ENCODE measurements around the gene KRTAP5-6.

Gene KRTAP5-6, protein sequence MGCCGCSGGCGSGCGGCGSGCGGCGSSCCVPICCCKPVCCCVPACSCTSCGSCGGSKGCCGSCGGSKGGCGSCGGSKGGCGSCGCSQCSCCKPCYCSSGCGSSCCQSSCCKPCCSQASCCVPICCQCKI

DNA sequence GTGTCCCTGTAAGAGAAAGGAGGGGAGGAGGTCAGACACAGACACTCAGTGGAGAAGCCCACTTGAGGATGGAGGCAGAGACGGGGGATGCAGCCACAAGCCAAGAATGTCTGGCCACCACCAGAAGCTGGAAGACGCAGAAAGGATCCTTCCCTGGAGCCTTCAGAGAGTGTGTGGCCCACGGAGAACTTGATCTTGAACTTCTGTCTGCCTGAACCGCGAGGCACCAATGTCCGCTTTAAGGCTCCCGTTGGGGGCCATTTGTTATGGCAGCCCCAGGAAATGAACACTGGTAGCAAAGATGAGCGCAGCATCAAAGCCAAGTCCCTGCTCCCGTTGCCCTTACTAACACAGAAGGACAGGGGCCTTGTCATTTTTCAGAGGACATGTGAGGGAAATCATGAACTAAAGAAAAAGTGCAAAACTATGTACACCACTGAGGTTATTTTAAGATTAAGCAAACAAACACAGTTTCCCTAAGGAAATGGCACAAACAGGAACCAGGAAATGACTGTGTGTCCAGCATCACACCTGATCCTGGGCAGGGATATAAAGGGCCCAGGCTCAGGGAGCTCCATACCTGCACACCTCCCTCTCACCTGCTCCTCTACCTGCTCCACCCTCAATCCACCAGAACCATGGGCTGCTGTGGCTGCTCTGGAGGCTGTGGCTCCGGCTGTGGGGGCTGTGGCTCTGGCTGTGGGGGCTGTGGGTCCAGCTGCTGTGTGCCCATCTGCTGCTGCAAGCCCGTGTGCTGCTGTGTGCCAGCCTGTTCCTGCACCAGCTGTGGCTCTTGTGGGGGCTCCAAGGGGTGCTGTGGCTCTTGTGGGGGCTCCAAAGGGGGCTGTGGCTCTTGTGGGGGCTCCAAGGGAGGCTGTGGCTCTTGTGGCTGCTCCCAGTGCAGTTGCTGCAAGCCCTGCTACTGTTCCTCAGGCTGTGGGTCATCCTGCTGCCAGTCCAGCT lies at the start of gene KRTAP5-6:
Gene KRTAP5-6 (plus strand): TSS at position 588 of the 963 bp plus-strand sequence. CDS start 51 bp downstream, at position 639.
- H3K4me3 ChIP-seq (ENCODE audit: low read depth, low read length) = no peak within 1 kb of the TSS
- DNase-seq (ENCODE audit: low read depth) = no peak

DNA sequence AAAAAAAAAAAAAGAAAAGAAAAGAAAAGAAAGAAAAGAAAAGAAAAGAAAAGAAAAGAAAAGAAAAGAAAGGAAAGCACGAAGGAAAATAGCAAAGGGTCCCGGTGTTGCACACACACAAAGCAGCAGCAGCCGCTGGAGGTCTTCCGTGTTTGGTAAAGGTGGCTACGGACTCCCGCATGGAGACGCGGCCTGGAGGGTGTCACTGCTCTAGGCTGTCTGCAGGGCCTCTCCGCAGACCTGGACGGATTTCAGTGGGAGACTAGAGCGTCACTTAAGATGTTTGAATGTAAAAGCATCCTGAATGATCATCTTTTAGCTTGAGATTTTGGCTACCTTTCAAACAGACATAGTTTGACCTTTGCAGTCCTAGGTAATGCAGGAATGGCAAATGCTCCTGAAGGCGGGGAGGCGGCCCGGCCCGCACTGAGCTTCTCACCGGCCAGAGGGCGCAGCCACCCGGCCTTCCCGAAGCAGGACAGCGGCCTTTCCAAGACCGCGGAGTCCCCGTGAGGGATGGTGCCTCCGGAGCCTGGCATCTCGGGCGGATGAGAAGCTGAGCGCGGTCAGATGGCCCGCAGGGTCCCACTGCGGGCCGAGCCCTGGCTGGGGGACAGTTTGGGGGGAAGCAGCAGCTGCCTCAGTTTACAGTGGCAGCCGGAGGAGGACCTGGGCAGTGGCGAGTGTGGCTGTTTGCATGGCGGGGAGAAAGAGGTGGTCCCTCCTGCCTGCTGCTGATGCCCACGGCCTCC lies 48.9 kb upstream of the KRTAP5-6 start:
- H3K4me3 ChIP-seq (ENCODE audit: low read depth, low read length) = no peak overlapping the region
- no peak for DNase-seq (ENCODE audit: low read depth)

DNA sequence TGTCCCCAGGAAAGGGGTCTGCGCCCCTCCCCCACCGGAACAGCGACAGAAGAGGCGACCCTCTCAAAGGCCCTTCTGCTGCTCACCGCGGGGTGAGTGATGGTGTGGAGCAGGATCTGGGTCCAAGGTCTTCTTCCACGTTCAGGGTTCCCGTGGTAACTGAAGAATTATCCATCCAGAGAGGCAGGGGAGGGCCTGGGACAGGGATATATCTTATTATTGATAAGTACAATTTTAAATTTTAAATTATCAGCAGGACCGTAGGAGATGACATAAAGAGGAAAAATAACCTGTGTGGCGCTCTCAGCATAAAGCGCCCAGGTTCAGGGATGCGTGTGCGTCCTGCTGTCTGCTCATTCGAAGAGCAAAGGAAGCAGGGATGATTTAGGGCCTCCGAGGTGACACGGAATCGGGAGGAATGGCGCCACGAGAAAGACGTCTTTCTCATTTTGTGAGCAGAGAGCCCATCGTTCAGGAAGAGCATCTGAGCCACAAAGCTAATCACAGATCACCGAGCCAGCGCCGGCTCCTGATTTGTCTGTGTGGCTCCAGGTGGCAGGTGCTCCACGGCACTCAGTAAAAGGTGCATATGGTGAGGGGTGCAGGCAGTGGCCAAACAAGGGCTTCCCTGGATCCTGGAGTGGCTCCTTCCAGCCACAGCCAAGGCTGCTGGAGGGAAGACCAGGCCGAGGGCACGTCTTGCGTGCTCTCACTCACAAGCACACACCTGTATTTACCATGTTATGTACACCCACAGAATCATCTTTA lies 48.2 kb upstream of the KRTAP5-6 start:
- no peak for DNase-seq (ENCODE audit: low read depth)
- H3K4me3 ChIP-seq (ENCODE audit: low read depth, low read length) = no peak overlapping the region

DNA sequence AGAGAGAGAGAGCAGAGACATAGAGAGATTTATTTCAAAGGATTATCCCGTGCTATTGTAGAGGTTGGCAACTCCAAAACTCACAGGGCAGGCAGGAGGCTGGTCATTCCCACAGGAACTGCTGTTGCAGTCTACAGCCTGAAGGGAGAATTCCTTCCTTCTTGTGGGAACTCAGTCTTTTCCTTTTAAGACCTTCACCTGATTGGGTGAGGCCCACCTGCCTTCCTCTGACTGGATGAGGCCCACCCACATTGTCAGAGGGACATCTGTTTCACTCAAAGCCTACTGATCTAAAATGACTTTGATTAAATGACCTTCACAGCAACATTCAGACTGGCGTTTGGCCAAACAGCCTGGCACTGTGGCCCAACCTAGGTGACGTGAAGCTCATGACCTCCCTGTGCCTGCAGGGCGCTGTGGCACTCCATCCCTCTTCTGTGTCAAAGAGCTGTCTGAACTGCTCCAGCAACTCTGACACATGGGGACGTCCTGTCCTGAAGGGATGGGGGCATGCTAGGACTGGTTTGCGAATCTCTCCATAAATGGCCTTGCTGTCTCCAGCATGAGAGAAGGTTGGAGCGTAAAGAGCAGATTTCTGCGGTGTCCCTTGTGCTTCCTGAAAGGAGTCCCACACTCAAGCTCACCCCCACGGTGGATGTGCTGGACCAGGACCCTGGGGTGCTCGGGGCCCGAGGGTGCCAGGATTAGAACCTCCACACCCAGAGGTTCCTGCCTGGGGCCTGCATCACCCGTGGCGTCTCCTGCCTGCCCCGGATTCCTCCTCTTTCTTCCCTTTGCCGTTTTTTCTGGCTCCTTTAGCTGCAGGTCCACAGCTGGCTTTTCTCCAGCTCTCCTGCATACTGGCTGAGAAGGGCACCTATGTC lies 46.7 kb upstream of the KRTAP5-6 start:
- H3K4me3 ChIP-seq (ENCODE audit: low read depth, low read length) = no peak overlapping the region
- no peak for DNase-seq (ENCODE audit: low read depth)

DNA sequence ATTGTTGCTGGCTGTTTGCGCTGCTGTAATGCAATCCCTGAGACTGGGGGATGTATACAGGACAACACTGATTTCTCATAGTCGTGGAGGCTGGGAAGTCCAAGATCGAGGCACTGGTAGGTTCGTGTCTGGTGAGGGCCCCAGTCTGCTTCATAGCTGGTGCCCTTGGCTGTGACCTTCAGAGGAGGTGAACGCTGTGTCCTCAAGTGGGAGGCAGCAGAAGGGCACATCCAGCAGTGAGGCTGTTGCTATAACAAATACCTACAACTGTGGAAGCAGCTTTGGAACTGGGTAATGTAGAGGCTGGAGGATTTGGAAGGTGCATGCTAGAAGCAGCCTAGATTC lies 46.1 kb upstream of the KRTAP5-6 start:
- no peak overlapping the region for H3K4me3 ChIP-seq (ENCODE audit: low read depth, low read length)
- no peak for DNase-seq (ENCODE audit: low read depth)

DNA sequence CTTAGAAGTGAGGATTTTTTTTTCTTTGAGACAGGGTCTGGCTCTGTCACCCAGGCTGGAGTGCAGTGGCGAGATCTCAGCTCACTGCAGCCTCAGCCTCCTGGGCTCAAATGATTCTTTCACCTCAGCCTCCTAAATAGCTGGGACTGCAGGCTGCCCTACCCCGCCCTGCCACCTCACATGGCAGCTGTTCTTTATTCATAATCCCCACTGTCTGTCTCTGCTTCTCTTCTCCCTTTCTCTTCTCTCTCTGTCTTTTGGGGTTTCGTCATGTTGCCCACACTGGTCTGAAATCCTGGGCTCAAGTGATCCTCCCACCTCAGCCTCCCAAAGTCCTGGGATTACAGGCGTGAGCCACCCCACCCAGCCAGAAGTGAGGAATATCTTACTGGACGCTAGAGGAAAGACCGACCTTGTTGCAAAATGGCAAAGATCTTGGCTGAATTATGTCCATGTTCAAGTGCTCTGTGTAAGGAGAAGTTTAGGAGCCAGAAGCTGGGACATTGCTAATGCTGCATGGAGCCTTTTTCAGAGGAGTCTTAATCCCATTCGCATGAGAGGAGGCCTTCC lies 45.5 kb upstream of the KRTAP5-6 start:
- DNase-seq (ENCODE audit: low read depth) = no peak
- no peak overlapping the region for H3K4me3 ChIP-seq (ENCODE audit: low read depth, low read length)

DNA sequence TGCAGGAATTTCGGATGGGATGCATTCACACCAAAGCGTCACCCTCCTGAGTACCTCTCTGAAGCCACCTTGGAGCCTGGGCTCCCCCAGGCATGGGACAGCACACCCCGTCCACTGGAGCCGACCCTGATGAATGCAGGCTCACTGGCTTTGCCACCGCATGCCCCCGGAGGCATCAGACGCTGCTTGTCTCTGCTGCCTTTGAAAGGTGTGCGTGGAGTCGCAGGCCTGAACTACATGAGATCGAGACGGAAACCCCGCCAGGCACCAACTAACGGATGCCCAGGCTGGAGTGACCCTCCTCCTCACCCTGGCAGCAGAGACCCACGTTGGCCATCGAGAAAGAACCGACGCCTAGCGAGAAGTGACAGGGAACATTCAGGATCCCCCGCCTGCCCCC lies 45.0 kb upstream of the KRTAP5-6 start:
- DNase-seq (ENCODE audit: low read depth) = no peak

DNA sequence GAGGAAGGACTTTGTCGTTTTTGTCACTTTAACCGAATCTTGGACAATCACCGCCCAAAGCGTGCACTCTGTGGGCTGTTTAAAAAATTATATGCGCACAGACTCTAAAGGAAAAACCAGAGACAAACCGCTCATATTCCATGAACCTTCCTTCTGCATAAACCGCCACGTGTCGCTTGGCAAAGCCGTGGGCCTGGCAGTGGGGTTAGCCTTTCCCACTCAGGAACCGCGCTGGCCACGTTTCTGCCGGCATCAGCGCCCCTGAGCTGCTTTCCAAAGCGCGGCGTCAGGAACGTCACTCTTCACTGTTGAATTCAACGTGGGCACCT lies 44.6 kb upstream of the KRTAP5-6 start:
- no peak overlapping the region for H3K4me3 ChIP-seq (ENCODE audit: low read depth, low read length)
- no peak for DNase-seq (ENCODE audit: low read depth)

More for the DNA sequence above, 45.0 kb upstream of the KRTAP5-6 start:
- H3K4me3 ChIP-seq (ENCODE audit: low read depth, low read length) = no peak overlapping the region

DNA sequence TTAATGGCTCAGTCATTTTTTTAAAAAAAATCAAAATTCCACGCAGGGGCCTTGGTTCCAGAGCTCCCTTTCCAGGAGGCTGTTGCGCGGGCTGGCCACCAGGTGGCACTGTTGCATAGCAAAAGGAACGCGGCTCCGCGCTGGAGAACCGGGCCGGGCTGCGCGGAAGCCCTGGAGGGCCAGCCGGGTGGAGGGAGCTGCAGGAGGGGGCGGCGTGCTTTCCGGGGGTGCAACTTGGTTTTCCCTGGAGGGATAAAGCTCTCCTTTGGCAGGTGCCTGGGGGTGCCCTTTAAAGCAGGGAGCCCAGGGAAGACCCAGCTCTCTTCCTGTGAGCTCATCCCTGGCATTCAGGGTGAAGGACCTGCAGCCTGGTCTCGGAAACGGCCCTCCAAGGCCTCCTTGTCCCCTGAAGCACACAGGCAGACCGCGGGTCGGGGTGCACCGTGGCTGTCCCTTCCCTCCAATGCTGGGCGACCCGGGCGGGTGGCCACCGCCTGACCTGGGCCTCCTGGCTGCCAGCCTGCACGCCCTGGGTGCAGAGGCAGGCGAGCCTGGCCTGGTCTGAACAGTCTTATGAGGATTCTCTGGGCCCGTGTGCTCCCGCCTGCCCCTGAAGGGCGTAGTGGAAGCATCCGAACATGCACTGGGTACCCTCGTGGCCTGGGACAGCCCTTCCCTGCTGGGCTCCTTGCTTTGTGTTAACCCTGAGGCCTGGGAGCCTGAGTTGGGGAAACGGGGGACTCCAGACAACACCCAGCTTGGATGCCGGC lies 44.0 kb upstream of the KRTAP5-6 start:
- no peak overlapping the region for H3K4me3 ChIP-seq (ENCODE audit: low read depth, low read length)

DNA sequence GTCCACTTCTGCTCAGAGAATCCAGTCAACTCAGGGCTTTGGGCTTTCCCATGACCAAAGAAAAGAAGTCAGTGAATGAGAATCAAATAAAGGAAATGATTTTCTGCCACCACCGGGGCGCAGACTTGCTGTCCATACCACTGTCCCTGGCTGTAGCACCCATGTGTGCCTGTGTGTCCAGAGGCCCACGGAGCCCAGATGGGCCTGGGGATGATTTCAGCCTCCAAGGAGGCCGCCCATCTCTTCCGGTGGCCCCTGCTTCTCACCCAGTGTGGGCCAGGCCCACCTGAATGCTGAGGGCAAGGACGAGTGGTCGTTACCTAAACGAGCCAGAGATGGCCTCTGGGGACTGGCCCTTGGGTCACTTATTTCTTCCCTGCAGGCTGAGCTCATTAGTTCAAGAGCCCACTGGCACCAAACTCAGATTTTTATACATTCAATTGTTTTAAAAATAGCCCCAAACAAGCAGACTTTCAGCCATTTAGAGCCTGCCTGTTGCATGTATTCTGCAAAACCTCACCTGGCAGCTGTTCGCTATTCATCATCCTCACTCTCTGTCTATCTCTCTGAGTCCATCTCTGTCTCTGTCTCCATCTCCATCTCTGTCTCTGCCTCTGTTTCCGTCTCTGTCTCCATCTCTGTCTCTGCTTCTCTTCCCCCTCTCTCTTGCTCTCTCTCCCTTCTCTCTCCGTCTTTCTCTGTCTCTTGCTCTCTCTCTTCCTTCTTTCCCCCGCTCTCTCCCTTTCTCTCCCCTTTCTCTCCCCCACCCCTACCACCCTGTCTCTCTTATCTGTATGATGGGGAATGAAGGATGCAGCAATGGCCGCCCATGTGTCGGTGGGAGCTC lies 43.2 kb upstream of the KRTAP5-6 start:
- no peak for DNase-seq (ENCODE audit: low read depth)

More for the DNA sequence above, 44.0 kb upstream of the KRTAP5-6 start:
- DNase-seq (ENCODE audit: low read depth) = no peak

DNA sequence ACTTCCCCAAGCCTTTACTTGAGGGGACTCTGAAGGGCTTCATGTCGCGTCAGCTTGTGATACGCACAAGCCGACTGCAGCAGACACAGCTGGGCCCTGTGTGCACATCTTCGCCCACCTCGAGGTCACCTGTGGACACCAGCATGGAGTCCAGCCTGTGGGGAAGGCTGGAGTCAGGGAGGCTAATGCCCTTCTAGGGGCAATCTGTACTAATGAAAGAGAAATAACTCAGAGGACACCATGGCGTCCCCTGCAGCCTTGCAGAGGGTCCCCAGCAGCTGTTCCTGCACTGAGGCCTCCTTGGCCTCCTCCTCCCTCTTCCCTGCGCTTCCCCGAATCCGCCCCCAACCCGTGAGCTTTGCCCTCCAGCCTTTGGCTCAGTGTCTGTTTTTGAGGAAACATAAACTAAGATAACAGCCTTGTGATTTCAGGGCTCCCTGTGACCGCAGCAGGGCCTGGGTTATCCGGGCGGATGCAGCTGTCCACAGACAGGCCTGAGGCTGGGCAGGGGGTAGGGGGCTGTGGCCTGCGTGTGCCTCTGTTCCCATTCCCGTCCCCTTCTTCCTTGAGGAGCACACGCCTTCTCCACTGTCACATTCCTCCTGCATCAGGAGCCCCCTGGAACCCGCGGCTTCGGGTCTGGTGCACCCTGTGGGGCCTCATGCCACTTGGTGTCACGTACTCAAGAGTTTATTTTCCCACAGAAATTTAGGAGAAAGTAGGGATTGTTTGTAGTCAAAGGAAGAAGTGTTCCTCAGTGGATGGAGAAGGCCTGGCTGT lies 42.4 kb upstream of the KRTAP5-6 start:
- no peak overlapping the region for H3K4me3 ChIP-seq (ENCODE audit: low read depth, low read length)

More for the DNA sequence above, 43.2 kb upstream of the KRTAP5-6 start:
- no peak overlapping the region for H3K4me3 ChIP-seq (ENCODE audit: low read depth, low read length)

DNA sequence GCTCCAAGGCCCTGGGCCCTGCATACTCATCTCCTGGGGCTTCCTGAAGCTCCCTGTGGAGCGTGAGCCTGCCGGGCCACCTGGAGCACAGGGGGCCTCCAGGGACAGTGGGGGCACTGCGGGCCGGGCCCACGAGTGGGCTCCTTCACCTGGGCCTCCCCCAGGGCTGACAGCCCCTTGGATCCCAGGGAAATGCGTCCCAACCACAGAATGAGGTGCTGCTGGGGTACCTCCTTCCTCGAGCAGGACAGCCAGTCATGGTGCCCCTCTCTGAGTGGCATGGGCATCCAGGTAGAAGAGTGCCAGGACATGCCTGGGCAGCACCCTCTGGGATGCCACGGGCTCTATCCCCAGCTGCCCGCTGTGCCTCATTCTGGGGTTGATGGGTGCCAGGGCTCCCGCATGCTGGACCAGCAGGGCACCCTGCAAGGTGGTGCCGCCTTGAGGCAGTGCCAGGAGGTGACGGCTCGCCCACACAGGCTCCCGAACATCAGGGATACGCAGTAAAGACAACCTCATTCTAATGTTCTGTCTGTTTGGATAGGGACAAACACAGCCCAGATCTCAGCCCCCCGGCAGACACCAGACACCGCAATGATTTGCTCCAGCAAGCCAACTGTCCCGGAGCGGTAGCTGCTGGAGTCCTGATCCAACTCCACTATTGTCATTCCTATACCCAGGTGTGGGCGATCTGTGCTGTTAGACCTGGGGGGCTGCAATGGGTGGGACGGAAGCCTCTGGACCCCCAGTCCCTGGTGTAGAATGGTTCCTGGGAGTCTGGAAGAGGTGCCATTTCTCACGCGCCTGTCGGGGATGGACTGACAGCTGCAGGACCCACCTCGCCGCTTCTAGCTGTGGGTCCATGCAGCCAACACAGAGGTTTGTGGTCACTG lies 41.6 kb upstream of the KRTAP5-6 start:
- no peak for DNase-seq (ENCODE audit: low read depth)
- H3K4me3 ChIP-seq (ENCODE audit: low read depth, low read length) = no peak overlapping the region

More for the DNA sequence above, 42.4 kb upstream of the KRTAP5-6 start:
- no peak for DNase-seq (ENCODE audit: low read depth)

DNA sequence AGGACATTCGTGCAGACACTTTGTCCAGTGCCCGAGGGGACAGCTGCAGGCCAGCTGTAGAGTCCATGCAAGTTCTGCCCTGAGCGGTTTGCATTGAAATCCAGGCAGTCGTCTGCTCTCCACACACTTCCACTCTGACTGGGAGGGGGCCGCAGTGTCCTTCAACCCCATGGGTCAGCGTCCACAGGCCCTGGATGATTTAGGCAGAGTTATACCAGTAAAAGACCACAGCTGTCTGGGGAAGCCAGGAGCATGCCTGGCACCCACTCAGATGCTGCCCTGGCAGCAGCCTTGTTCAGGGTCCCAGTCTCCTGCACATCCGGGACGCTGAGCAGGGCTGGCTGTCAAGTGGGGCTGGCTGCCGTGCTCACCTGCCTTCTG lies 40.9 kb upstream of the KRTAP5-6 start:
- no peak overlapping the region for H3K4me3 ChIP-seq (ENCODE audit: low read depth, low read length)
- DNase-seq (ENCODE audit: low read depth) = no peak

DNA sequence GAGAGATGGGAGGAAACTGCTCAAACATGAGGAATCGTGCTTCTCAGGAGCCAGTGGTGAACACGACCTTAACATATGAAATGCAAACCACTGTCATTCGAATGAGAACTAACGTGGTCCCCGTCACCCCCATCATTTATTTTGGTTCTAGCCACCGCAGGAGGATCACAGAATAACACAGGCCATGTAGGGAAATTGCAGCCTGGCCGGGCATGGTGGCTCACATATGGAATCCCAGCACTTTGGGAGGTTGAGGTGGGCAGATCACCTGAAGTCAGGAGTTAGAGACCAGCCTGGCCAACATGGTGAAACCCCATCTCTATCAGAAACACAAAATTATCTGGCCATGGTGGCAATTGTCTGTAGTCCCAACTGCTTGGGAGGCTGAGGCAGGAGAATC lies 40.3 kb upstream of the KRTAP5-6 start:
- DNase-seq (ENCODE audit: low read depth) = no peak
- no peak overlapping the region for H3K4me3 ChIP-seq (ENCODE audit: low read depth, low read length)

DNA sequence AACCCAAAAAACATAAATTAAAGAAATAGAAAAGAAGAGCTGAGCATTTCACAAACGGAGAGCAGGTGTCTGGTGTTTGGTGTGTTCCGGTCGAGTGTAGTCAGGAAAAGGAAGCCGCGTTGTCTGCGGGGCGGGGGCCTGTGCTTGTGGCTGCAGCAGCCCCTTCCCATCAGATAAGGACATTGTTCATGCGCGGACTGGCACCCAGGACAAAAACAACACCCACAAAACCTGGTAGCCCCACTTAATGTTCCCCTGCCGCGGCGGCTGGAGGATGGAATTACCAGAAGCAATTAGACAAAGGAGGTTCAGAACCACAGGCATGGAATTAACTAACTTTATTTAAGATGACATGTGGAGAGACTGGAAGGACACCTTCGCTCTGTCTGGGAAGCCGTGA lies 37.5 kb upstream of the KRTAP5-6 start:
- H3K4me3 ChIP-seq (ENCODE audit: low read depth, low read length) = no peak overlapping the region
- DNase-seq (ENCODE audit: low read depth) = no peak
